Thymus (tissue), 11 donors: ENCODE data around the gene ACOT4. TPM values are rescaled to one million over a fixed set of nuclear protein-coding genes. Genes with fewer than 3 reads are reported as not detected.
A peak's percentile ranks its signal among the peaks of the same experiment; 100 is the strongest.

Source experiments
- DNase-seq, 9 donors: peaks; one replicate each; pipeline ENCODE4 v3.0.0-alpha.2; 2013; ENCODE audit warnings: low spot score in 9 of 9, low read depth in 6 of 9, missing footprints in 1 of 9
- H3K27ac ChIP-seq, 2 donors: one replicate each; pipeline ENCODE4 v1.5.1; 2013; ENCODE audit warnings: control low read depth in 1 of 2, low read depth in 1 of 2, low read length in 1 of 2, mild to moderate bottlenecking in 1 of 2, moderate library complexity in 1 of 2
- H3K27me3 ChIP-seq, 2 donors: one replicate each; pipeline ENCODE4 v1.5.1; 2013; ENCODE audit warnings: low read length in 1 of 2; ENCODE audit not compliant: control insufficient read depth in 2 of 2, insufficient read depth in 1 of 2
- H3K36me3 ChIP-seq, 2 donors: one replicate each; pipeline ENCODE4 v1.5.1; 2013; ENCODE audit warnings: low read length in 1 of 2, mild to moderate bottlenecking in 1 of 2, moderate library complexity in 1 of 2; ENCODE audit not compliant: control insufficient read depth in 2 of 2, insufficient read depth in 2 of 2
- H3K4me1 ChIP-seq, 2 donors: one replicate each; pipeline ENCODE4 v1.5.1; 2013; ENCODE audit warnings: low read length in 2 of 2; ENCODE audit not compliant: control insufficient read depth in 2 of 2, insufficient read depth in 2 of 2
- H3K4me3 ChIP-seq, 2 donors: one replicate each; pipeline ENCODE4 v1.5.1; 2013; ENCODE audit warnings: low read length in 2 of 2, control low read depth in 1 of 2, mild to moderate bottlenecking in 1 of 2
- H3K9me3 ChIP-seq, 2 donors: one replicate each; pipeline ENCODE4 v1.5.1; 2013; ENCODE audit warnings: low read length in 1 of 2, mild to moderate bottlenecking in 1 of 2; ENCODE audit not compliant: control insufficient read depth in 2 of 2, insufficient read depth in 1 of 2
- WGBS: extraction: QIAGEN DNeasy Blood & Tissue Kit; methylation state at CpG from one replicate; pipeline ENCODE4 v1.1.7; 2013; 5-methylcytosine and 5-hydroxymethylcytosine counted together
- polyA plus RNA-seq: library from polyadenylated mRNA; stranded (reverse); fragments of 200-250 nt; gene quantifications from one replicate; pipeline ENCODE4 v1.2.3, GENCODE V29; 2013
- total RNA-seq: library from RNA; stranded (reverse); fragments of 120-200 nt; gene quantifications from one replicate; pipeline ENCODE4 v1.2.4, GENCODE V29; 2013
- donor health status: healthy.

Gene ACOT4
- total and polyA plus RNA-seq, 2 donors = 0.76 to 1.6 TPM

DNA sequence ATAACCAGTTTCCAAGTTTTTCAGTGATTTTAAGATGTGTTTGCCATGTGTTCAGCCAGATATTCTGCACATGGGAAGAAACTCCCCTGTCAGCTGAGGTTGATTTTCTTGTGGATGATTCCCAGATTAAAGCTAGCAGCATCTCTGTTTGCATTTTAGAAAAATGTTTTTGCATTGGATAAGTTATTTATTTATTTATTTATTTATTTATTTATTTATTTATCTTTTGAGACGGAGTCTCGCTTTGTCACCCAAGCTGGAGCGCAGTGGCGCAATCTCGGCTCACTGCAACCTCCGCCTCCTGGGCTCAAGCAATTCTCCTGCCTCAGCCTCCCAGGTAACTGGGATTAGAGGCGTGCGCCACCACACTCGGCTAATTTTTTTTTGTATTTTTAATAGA is 2.8 kb downstream of the ACOT4 start:
- DNase-seq = no peak
- Histone ChIP-seq H3K27me3 (peaks cover 0 to 19% of the 10 kb centered on the region in 2 donors), H3K4me1 (peaks cover 3 to 5% of the 10 kb centered on the region in 2 donors), H3K36me3 (no peaks in the 10 kb centered on the region), H3K4me3 (no peak overlapping the region), H3K9me3 (peaks cover 0 to 5% of the 10 kb centered on the region in 2 donors), H3K27ac (no peak overlapping the region)
- over 99% methylated on average over 9 of the region's 9 CpGs for WGBS

GRCh38 chr14:73599499-73599898 is 7.8 kb downstream of the ACOT4 start:
- Histone ChIP-seq H3K27me3 (no peaks in the 10 kb centered on the region), H3K36me3 (no peaks in the 10 kb centered on the region)
- DNase-seq = no peak

DNA sequence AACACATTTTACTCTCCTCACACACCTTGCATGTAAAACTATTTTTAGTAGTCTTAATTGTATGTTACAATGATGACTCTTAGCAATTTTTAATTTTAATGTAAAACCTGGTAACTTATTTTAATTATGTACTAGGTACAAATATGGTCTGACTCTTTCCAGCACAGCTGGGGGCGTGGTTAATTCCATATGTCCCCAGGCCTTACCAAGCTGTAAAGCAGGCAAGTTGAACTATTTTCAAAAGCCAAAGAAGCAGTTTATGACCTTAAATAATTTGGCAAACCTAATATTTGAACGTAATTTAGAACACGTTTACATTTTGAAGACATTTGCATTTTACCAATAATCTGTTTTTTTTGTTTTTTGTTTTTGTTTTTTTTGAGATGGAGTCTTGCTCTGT is 11.3 kb downstream of the ACOT4 start:
- Histone ChIP-seq H3K4me3 (no peak overlapping the region), H3K36me3 (no peaks in the 10 kb centered on the region), H3K27me3 (no peaks in the 10 kb centered on the region), H3K9me3 (peaks cover 0 to 7% of the 10 kb centered on the region in 2 donors), H3K4me1 (no peaks in the 10 kb centered on the region), H3K27ac (no peak overlapping the region)
- DNase-seq = no peak
- 97% methylated on average over 3 of the region's 3 CpGs for WGBS

More at GRCh38 chr14:73599499-73599898, 7.8 kb downstream of the ACOT4 start:
- Histone ChIP-seq H3K9me3 (no peaks in the 10 kb centered on the region), H3K27ac (no peak overlapping the region), H3K4me3 (no peak overlapping the region), H3K4me1 (no peaks in the 10 kb centered on the region)

GRCh38 chr14:73606271-73606670 is 14.6 kb downstream of the ACOT4 start:
- Histone ChIP-seq H3K9me3 (peaks cover 0 to 10% of the 10 kb centered on the region in 2 donors), H3K4me1 (no peaks in the 10 kb centered on the region), H3K36me3 (no peaks in the 10 kb centered on the region), H3K27me3 (peaks cover 0 to 3% of the 10 kb centered on the region in 2 donors), H3K4me3 (no peak overlapping the region), H3K27ac (no peak overlapping the region)
- no peak for DNase-seq
- 97% methylated on average over 3 of the region's 3 CpGs for WGBS

GRCh38 chr14:73607241-73607640 is 15.6 kb downstream of the ACOT4 start:
- H3K36me3 ChIP-seq = no peaks in the 10 kb centered on the region
- H3K4me1 ChIP-seq = no peaks in the 10 kb centered on the region
- no peak for DNase-seq
- H3K27me3 ChIP-seq = peaks cover 3 to 10% of the 10 kb centered on the region in 2 donors
- no peak overlapping the region for H3K27ac ChIP-seq
- 94% methylated on average over 1 of the region's 1 CpG for WGBS
- H3K4me3 ChIP-seq = no peak overlapping the region
- H3K9me3 ChIP-seq = peaks cover 0 to 10% of the 10 kb centered on the region in 2 donors

DNA sequence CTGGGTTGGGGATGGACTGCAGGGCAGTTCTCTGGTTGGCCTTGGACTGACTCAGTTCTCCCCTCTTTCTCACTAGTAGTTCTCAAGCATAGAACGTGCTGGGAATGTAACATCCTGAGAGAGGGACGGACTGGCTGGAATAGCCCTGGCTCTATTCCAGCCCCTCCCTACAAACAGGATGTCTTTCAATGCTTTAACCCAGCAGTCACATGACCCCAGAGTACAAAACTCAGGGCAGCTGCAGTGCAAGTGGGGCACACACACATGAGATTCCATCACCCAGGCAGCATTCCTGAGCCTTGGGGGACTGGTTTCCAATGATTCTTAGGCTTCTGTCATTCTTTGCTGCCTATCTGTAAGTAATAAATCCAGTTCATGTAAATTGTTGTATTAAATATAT is 19.0 kb downstream of the ACOT4 start:
- no peak overlapping the region for H3K4me3 ChIP-seq
- H3K4me1 ChIP-seq = peaks cover 0 to 3% of the 10 kb centered on the region in 2 donors
- no peaks in the 10 kb centered on the region for H3K36me3 ChIP-seq
- DNase-seq = no peak
- H3K27ac ChIP-seq = no peak overlapping the region
- peaks cover 3 to 24% of the 10 kb centered on the region in 2 donors for H3K27me3 ChIP-seq
- H3K9me3 ChIP-seq = peaks cover 0 to 10% of the 10 kb centered on the region in 2 donors
- 99% methylated on average over 2 of the region's 2 CpGs for whole genome bisulfite sequencing

GRCh38 chr14:73612339-73613045 is 20.8 kb downstream of the ACOT4 start, which contains the start of gene ACOT6:
Gene ACOT6 (plus strand): TSS chr14:73612517. CDS start chr14:73612572, 55 bp downstream.
- H3K27ac ChIP-seq = peak within 1 kb of the TSS in 1 of 2 donors; percentile 77
- peaks cover 0 to 3% of the 10 kb centered on the region in 2 donors for H3K4me1 ChIP-seq
- H3K27me3 ChIP-seq = peaks cover 3 to 24% of the 10 kb centered on the region in 2 donors
- under 1% methylated on average over 84 of the region's 84 CpGs for WGBS
- H3K4me3 ChIP-seq = peak within 1 kb of the TSS; percentile 51 to 63
- peaks cover 0 to 4% of the 10 kb centered on the region in 2 donors for H3K9me3 ChIP-seq
- H3K36me3 ChIP-seq = no peaks in the 10 kb centered on the region
- DNase-seq = peak; percentile 25 to 86 (median 65)

DNA sequence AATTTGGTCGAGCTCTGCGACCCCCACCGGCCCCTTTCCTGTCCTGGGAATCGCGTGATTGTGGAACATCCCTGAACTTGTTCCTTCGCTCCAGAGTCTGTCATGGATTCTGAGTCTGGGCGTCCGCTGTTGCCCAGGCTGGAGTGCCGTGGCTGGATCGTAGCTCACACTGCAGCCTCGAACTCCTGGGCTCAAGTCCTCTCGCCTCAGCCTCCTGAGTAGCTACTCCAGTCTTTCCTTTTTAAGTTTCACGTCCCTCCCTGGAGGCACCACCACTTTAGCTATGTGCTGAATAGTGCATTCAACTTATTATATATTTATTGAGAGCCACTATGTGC is 21.3 kb downstream of the ACOT4 start:
- WGBS = 12% methylated on average over 13 of the region's 13 CpGs
- Histone ChIP-seq H3K4me3 (peak overlapping the region; percentile 51 to 63), H3K36me3 (no peaks in the 10 kb centered on the region), H3K4me1 (peaks cover 0 to 3% of the 10 kb centered on the region in 2 donors), H3K27me3 (peaks cover 3 to 24% of the 10 kb centered on the region in 2 donors), H3K9me3 (peaks cover 0 to 4% of the 10 kb centered on the region in 2 donors), H3K27ac (no peak overlapping the region)
- DNase-seq = peak in 1 of 9 donors; percentile 13

DNA sequence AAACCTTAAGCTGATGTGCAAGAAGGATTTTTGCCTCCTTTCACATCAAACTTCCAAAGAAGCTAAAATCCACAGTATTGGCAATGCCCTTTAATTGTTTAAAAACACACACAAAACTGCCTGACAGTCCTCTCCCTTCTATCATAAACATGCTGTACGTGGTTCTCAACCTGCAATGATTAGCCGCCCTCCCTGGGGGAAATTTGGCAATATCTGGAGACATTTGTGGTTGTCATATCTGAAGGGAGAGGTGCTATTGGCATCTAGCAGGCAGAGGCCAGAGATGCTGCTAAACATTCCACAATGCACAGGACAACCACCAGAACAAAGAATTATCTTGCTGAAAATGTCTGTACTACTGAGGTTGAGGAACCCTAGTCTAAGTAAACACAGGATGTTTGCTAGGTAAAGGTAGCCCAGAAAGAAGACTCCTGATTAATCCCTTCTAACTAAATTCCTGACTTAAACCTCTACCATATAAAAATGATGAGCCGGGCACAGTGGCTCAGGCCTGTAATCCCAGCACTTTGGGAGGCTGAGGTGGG is 21.8 kb downstream of the ACOT4 start:
- no peak overlapping the region for H3K4me3 ChIP-seq
- H3K36me3 ChIP-seq = no peaks in the 10 kb centered on the region
- no peak for DNase-seq
- H3K27ac ChIP-seq = no peak overlapping the region
- 98% methylated on average over 3 of the region's 3 CpGs for WGBS
- peaks cover 3 to 24% of the 10 kb centered on the region in 2 donors for H3K27me3 ChIP-seq
- H3K4me1 ChIP-seq = peaks cover 0 to 3% of the 10 kb centered on the region in 2 donors
- H3K9me3 ChIP-seq = peaks cover 0 to 4% of the 10 kb centered on the region in 2 donors
